ENCODE data around the gene TTYH3.

TTYH3 gene

GRCh38 chr7:2662273-2663120 lies 30.7 kb downstream of the TTYH3 start:
- TF ChIP-seq REST (IDR thresholded peaks at IDR 0.05; ENCODE audit: low read depth) (no peak), MAX (IDR thresholded peaks at IDR 0.05) (no peak), RAD21 (IDR thresholded peaks at IDR 0.05; ENCODE audit: low read depth) (no peak), USF1 (IDR thresholded peaks at IDR 0.05) (no peak), CEBPB (IDR thresholded peaks at IDR 0.05) (no peak), TEAD4 (IDR thresholded peaks at IDR 0.05) (no peak), EP300 (IDR thresholded peaks at IDR 0.05; ENCODE audit: borderline replicate concordance) (no peak), TAF1 (IDR thresholded peaks at IDR 0.05; ENCODE audit: low read depth) (no peak), NFIC (IDR thresholded peaks at IDR 0.05) (no peak), ZBTB7A (IDR thresholded peaks at IDR 0.05; ENCODE audit: low read depth) (no peak), YY1 (IDR thresholded peaks at IDR 0.05; ENCODE audit: low read depth) (no peak), FOXM1 (IDR thresholded peaks at IDR 0.05; ENCODE audit: borderline replicate concordance, low read depth) (no peak), EGR1 (IDR thresholded peaks at IDR 0.05) (no peak), CREB1 (IDR thresholded peaks at IDR 0.05; ENCODE audit: low read depth) (no peak), TCF12 (IDR thresholded peaks at IDR 0.05; ENCODE audit: low read depth) (no peak)

- TF ChIP-seq EP300 (IDR thresholded peaks at IDR 0.05; ENCODE audit: borderline replicate concordance) (no peak), ZBTB7A (IDR thresholded peaks at IDR 0.05; ENCODE audit: low read depth) (no peak), FOXM1 (IDR thresholded peaks at IDR 0.05; ENCODE audit: borderline replicate concordance, low read depth) (no peak), CEBPB (IDR thresholded peaks at IDR 0.05) (no peak), REST (IDR thresholded peaks at IDR 0.05; ENCODE audit: low read depth) (no peak), MAX (IDR thresholded peaks at IDR 0.05) (no peak), RAD21 (IDR thresholded peaks at IDR 0.05; ENCODE audit: low read depth) (no peak), NFIC (IDR thresholded peaks at IDR 0.05) (no peak), TAF1 (IDR thresholded peaks at IDR 0.05; ENCODE audit: low read depth) (no peak), TEAD4 (IDR thresholded peaks at IDR 0.05) (no peak), CREB1 (IDR thresholded peaks at IDR 0.05; ENCODE audit: low read depth) (no peak), YY1 (IDR thresholded peaks at IDR 0.05; ENCODE audit: low read depth) (no peak), EGR1 (IDR thresholded peaks at IDR 0.05) (no peak), TCF12 (IDR thresholded peaks at IDR 0.05; ENCODE audit: low read depth) (no peak), USF1 (IDR thresholded peaks at IDR 0.05) (no peak)
These were observed 31.5 kb downstream of the TTYH3 start for GRCh38 chr7:2663121-2663886.

GRCh38 chr7:2663960-2664359 lies 32.2 kb downstream of the TTYH3 start:
- TF ChIP-seq TAF1 (IDR thresholded peaks at IDR 0.05; ENCODE audit: low read depth) (no peak), USF1 (IDR thresholded peaks at IDR 0.05) (no peak), ZBTB7A (IDR thresholded peaks at IDR 0.05; ENCODE audit: low read depth) (peak; percentile 76; the same call in 1 of the 2 replicates), YY1 (IDR thresholded peaks at IDR 0.05; ENCODE audit: low read depth) (no peak)

- TF ChIP-seq RAD21 (IDR thresholded peaks at IDR 0.05; ENCODE audit: low read depth) (no peak), CREB1 (IDR thresholded peaks at IDR 0.05; ENCODE audit: low read depth) (no peak)
These were observed 33.6 kb downstream of the TTYH3 start for GRCh38 chr7:2665359-2665791.

- no peak for TF ChIP-seq TAF1 (IDR thresholded peaks at IDR 0.05; ENCODE audit: low read depth)
- no peak for TF ChIP-seq USF1 (IDR thresholded peaks at IDR 0.05)
- TF ChIP-seq YY1 (IDR thresholded peaks at IDR 0.05; ENCODE audit: low read depth), result no peak
- TF ChIP-seq ZBTB7A (IDR thresholded peaks at IDR 0.05; ENCODE audit: low read depth), result no peak
These were observed 34.4 kb downstream of the TTYH3 start for GRCh38 chr7:2666155-2666554.
